SK-N-SH (cell line): Measurements from ENCODE around the gene OAS1.

Experiments used
- GABPA ChIP-seq: IDR thresholded peaks from 2 replicates; pipeline ENCODE4 v1.4.0; 2012; ENCODE audit warnings: low read depth, mild to moderate bottlenecking
- JUND ChIP-seq: IDR thresholded peaks from 2 replicates; pipeline ENCODE4 v1.4.0; 2012
- TF ChIP-seq, protein P1 (sequence below): fragments of 200-600 bp; sonication (generic); IDR thresholded peaks from 2 replicates; pipeline ENCODE4 v1.6.1; 2017; ENCODE audit warnings: antibody characterized with exemption, mild to moderate bottlenecking, moderate library complexity
- TF ChIP-seq, protein P2 (sequence below): IDR thresholded peaks from 2 replicates; pipeline ENCODE4 v1.6.1; 2012; ENCODE audit warnings: mild to moderate bottlenecking, low read depth, low read length, moderate library complexity

DNA sequence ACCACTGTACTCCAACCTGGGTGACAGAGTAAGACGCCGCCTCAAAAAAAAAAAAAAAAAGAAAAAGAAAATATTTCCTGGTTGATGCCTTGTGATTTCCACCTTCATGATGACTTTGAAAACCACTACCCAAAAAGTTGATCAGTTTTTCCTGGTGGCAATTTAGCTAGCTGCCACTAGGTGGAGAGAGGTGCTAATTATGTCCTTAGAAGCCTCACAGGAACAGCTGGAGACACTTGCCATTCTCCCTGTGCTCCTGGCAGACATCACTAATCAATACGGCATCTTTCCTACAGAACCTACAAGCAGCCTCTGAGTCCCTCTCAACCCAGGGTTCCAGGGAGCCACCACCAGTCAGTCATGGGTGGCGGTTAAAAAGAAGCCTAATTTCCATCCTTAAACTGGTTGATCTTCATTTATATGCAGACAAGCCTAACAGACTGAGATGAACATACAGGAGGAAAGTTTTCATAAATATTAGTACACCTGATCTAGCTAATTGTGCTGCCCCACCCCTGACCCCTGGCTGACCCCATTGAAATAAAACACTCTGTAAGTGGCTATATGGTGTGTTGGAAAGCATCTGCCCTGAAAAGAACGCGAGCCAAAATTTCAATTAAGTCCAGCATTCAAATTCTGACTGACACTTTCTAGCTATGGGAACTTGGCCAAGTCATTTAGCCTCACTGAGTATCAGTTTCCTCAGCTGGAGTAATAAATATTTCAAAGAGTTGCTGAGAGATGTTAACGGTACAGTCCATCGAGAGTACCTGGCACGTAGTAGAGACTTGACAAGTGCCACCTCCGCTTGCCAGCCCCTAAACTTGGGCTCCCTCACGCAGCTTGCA lies 6.2 kb upstream of the OAS1 start:
- TF ChIP-seq, protein P1, sequence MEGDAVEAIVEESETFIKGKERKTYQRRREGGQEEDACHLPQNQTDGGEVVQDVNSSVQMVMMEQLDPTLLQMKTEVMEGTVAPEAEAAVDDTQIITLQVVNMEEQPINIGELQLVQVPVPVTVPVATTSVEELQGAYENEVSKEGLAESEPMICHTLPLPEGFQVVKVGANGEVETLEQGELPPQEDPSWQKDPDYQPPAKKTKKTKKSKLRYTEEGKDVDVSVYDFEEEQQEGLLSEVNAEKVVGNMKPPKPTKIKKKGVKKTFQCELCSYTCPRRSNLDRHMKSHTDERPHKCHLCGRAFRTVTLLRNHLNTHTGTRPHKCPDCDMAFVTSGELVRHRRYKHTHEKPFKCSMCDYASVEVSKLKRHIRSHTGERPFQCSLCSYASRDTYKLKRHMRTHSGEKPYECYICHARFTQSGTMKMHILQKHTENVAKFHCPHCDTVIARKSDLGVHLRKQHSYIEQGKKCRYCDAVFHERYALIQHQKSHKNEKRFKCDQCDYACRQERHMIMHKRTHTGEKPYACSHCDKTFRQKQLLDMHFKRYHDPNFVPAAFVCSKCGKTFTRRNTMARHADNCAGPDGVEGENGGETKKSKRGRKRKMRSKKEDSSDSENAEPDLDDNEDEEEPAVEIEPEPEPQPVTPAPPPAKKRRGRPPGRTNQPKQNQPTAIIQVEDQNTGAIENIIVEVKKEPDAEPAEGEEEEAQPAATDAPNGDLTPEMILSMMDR = peak; percentile 65
- TF ChIP-seq, protein P2, sequence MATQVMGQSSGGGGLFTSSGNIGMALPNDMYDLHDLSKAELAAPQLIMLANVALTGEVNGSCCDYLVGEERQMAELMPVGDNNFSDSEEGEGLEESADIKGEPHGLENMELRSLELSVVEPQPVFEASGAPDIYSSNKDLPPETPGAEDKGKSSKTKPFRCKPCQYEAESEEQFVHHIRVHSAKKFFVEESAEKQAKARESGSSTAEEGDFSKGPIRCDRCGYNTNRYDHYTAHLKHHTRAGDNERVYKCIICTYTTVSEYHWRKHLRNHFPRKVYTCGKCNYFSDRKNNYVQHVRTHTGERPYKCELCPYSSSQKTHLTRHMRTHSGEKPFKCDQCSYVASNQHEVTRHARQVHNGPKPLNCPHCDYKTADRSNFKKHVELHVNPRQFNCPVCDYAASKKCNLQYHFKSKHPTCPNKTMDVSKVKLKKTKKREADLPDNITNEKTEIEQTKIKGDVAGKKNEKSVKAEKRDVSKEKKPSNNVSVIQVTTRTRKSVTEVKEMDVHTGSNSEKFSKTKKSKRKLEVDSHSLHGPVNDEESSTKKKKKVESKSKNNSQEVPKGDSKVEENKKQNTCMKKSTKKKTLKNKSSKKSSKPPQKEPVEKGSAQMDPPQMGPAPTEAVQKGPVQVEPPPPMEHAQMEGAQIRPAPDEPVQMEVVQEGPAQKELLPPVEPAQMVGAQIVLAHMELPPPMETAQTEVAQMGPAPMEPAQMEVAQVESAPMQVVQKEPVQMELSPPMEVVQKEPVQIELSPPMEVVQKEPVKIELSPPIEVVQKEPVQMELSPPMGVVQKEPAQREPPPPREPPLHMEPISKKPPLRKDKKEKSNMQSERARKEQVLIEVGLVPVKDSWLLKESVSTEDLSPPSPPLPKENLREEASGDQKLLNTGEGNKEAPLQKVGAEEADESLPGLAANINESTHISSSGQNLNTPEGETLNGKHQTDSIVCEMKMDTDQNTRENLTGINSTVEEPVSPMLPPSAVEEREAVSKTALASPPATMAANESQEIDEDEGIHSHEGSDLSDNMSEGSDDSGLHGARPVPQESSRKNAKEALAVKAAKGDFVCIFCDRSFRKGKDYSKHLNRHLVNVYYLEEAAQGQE = no peak
- TF ChIP-seq GABPA (no peak), JUND (no peak)
